Kidney epithelial cell (primary cell): ENCODE data around the gene STK31. TPM values are rescaled to one million over a fixed set of nuclear protein-coding genes. Genes with fewer than 3 reads are reported as not detected.

Experiments
- DNase-seq: peaks from one replicate; pipeline ENCODE4 v3.0.0-alpha.2; 2010; ENCODE audit warnings: low read depth
- H3K27me3 ChIP-seq: 2 replicates; pipeline ENCODE4 v1.6.0; 2011; ENCODE audit warnings: low read length; ENCODE audit not compliant: control insufficient read depth, insufficient read depth
- H3K36me3 ChIP-seq: 2 replicates; pipeline ENCODE4 v1.5.1; 2011; ENCODE audit warnings: low read length; ENCODE audit not compliant: control insufficient read depth, insufficient read depth
- H3K4me3 ChIP-seq: 2 replicates; pipeline ENCODE4 v1.5.1; 2011; ENCODE audit warnings: low read depth, mild to moderate bottlenecking, control low read depth, low read length
- CTCF ChIP-seq: IDR thresholded peaks from 2 replicates; pipeline ENCODE4 v1.5.1; 2011; ENCODE audit warnings: mild to moderate bottlenecking, moderate library complexity, low read length, control low read depth, inconsistent platforms; ENCODE audit not compliant: insufficient read depth, poor library complexity, severe bottlenecking
- total RNA-seq: library from RNA; depleted of rRNA; stranded (reverse); fragments of >200 nt; gene quantifications from 2 replicates; pipeline ENCODE4 v1.2.3, GENCODE V29; 2015

STK31 gene
- total RNA-seq, 1 donor from 2014 or later, result 0.58 TPM

GRCh38 chr7:23709081-23709750 is 803 bp upstream of the STK31 start:
- no peaks in the 10 kb centered on the region for H3K36me3 ChIP-seq
- no peak for TF ChIP-seq CTCF
- DNase-seq, result no peak
- no peaks in the 10 kb centered on the region for H3K27me3 ChIP-seq
- H3K4me3 ChIP-seq, result no peak overlapping the region

GRCh38 chr7:23712368-23713284 is 2.6 kb downstream of the STK31 start:
- H3K27me3 ChIP-seq, result no peaks in the 10 kb centered on the region
- no peaks in the 10 kb centered on the region for H3K36me3 ChIP-seq
- peak; percentile 33 for TF ChIP-seq CTCF
- DNase-seq, result no peak
- H3K4me3 ChIP-seq, result no peak overlapping the region

GRCh38 chr7:23713285-23714149 is 3.5 kb downstream of the STK31 start:
- DNase-seq, result peak; percentile 77
- no peak for TF ChIP-seq CTCF
- no peaks in the 10 kb centered on the region for H3K27me3 ChIP-seq
- H3K4me3 ChIP-seq, result no peak overlapping the region
- no peaks in the 10 kb centered on the region for H3K36me3 ChIP-seq

GRCh38 chr7:23714150-23714464 is 4.1 kb downstream of the STK31 start:
- no peak for DNase-seq
- Histone ChIP-seq H3K36me3 (no peaks in the 10 kb centered on the region), H3K27me3 (no peaks in the 10 kb centered on the region), H3K4me3 (no peak overlapping the region)
- TF ChIP-seq CTCF, result no peak

GRCh38 chr7:23714579-23714978 is 4.6 kb downstream of the STK31 start:
- DNase-seq, result no peak
- Histone ChIP-seq H3K27me3 (no peaks in the 10 kb centered on the region), H3K4me3 (no peak overlapping the region), H3K36me3 (no peaks in the 10 kb centered on the region)
- no peak for TF ChIP-seq CTCF
